CMK (cell line): ENCODE results near the gene KIF19.

Source experiments
- DNase-seq: peaks from one replicate; pipeline ENCODE4 v3.0.0-alpha.2; 2010; ENCODE audit warnings: low read depth

Gene KIF19

GRCh38 chr17:74342224-74342623 is 16.2 kb downstream of the KIF19 start:
- no peak for DNase-seq

GRCh38 chr17:74343121-74343520 is 17.1 kb downstream of the KIF19 start:
- no peak for DNase-seq

GRCh38 chr17:74343526-74344284 is 17.7 kb downstream of the KIF19 start:
- DNase-seq, result no peak

GRCh38 chr17:74344658-74345057 is 18.6 kb downstream of the KIF19 start:
- DNase-seq, result no peak

- DNase-seq, result no peak
Measured at GRCh38 chr17:74345433-74346241, 19.6 kb downstream of the KIF19 start.

GRCh38 chr17:74347646-74348045 is 21.6 kb downstream of the KIF19 start:
- DNase-seq, result no peak

GRCh38 chr17:74349120-74349519 is 23.1 kb downstream of the KIF19 start:
- DNase-seq, result no peak

GRCh38 chr17:74350486-74350885 is 24.5 kb downstream of the KIF19 start:
- no peak for DNase-seq

- DNase-seq, result no peak
Measured at GRCh38 chr17:74351552-74352210, 25.7 kb downstream of the KIF19 start.

- no peak for DNase-seq
Measured at GRCh38 chr17:74353446-74354060, 27.5 kb downstream of the KIF19 start.

GRCh38 chr17:74354123-74354522 is 28.1 kb downstream of the KIF19 start:
- no peak for DNase-seq

- no peak for DNase-seq
Measured at GRCh38 chr17:74354561-74354960, 28.5 kb downstream of the KIF19 start.

- no peak for DNase-seq
Measured at GRCh38 chr17:74355065-74355464, 29.0 kb downstream of the KIF19 start.

- no peak for DNase-seq
Measured at GRCh38 chr17:74356646-74357465, 30.8 kb downstream of the KIF19 start.

GRCh38 chr17:74357466-74357809 is 31.4 kb downstream of the KIF19 start:
- DNase-seq, result no peak

GRCh38 chr17:74358697-74359096 is 32.7 kb downstream of the KIF19 start:
- DNase-seq, result no peak

- DNase-seq, result no peak
Measured at GRCh38 chr17:74359916-74360315, 33.9 kb downstream of the KIF19 start.

GRCh38 chr17:74360899-74361229 is 34.8 kb downstream of the KIF19 start:
- no peak for DNase-seq

- DNase-seq, result no peak
Measured at GRCh38 chr17:74361230-74362068, 35.4 kb downstream of the KIF19 start, which contains the start of gene BTBD17. TSS of gene BTBD17 (minus strand) at chr17:74361868. CDS start at chr17:74361819, 49 bp downstream.

GRCh38 chr17:74362069-74362405 is 36.0 kb downstream of the KIF19 start:
- no peak for DNase-seq
